Activated CD8-positive, alpha-beta memory T cell treated with anti-CD3 and anti-CD28 coated beads for 48 hours (primary cell): ENCODE results near the gene CLEC4D.
"Not testable (repeated sequence)": the region's sequence is repeated elsewhere in the genome, so short reads cannot be mapped to it uniquely, and the experiment has no call there.

Experiments
- DNase-seq, 3 experiments: peaks; one replicate each; pipeline ENCODE4 v3.0.0-alpha.2; 2020; ENCODE audit warnings: low read depth in 2 of 3, low spot score in 2 of 3

Gene CLEC4D

DNA sequence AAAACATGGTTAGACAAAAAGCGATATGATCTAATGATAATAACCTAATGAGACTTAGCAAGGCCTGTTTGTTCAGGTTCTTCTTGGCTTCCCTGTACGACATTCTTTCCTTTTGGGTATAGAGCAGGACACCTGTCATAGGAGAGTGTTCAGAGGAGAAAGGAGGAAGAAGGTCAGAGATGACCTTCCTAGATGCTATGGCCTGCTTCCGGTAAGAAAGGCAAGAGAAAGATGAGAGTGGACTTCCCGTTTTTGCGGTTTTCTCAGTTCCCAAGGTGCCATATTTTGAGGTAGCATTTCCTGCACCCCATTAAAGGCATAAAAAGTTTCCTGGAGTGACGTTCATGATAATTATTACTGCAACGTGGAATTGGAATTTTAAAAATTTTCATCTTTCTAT is 18.7 kb downstream of the CLEC4D start:
- DNase-seq, result no peak

DNA sequence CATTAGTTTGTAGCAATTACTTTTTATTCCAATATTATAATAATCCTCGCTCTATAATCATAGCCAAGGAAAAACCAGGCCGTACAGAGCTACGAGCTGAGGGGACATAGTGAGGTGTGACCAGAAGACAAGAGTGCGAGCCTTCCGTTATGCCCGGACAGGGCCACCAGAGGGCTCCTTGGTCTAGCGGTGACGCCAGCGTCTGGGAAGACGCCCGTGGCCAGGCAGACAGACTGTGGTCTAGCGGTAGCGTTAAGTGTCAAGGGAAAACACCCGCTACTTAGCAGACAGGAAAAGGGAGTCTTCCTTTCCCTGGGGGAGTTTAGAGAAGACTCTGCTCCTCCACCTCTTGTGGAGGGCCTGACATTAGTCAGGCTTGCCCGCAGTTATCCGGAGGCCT is 24.5 kb downstream of the CLEC4D start:
- DNase-seq, result not testable (repeated sequence)

DNA sequence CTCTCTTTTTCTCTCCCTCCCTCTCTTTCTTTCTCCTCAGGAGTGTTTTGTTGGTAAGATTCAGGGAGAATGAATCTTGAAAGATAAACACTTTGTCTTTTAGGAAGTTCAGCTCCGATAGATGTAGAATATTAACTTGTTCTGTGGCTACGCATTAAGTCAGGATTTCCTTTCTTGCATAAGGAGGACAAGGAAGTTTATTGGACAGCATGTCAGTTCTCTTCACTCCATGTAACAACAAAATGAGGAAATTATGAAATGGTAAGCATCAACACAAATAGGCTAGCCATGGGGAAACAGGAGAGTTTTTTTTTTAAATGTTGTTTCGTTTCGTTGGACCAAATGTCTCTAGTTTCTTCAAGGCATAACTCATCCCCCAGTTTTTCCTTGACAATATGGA is 27.5 kb downstream of the CLEC4D start, which contains the start of gene CLEC4E:
CLEC4E (minus strand) TSS at position 75 of the 400 bp plus-strand sequence. CDS start 108 bp downstream, outside the sequence.
- DNase-seq, result not testable (repeated sequence)

DNA sequence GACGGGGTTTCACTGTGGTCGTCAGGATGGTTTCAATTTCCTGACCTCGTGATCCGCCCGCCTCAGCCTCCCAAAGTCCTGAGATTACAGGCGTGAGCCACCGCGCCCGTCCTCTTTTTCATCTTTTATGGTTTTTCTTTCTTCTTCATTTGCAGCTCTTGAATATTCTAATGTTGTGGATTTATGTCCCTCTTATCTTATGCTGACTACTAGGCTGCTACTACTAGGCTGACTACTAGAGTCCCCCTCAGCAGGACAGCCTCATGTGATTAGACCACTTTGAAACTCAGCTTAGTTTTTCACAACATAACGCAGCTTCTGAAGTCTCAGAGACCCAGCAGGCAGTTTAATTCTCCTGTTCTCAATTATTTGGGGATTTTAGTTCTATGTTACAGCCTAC is 28.3 kb downstream of the CLEC4D start:
- DNase-seq, result no peak

DNA sequence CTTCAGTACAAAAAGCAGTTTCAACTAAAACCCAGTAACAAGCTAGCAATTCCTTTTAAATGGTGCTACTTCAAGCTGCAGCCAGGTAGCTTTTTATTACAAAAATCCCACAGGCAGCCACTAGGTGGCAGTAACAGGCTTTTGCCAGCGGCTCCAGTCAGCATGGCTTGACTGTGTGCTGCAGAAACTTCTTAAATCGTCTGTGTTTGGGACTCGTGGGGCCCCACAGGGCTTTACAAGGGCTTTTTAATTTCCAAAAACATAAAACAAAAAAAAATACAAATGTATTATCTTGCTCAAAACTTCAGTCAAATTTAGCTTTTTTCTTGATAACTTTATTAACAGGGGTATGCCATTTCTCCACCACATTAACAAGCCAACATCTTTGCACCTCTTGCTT is 31.0 kb downstream of the CLEC4D start:
- DNase-seq, result peak; percentile 8 to 45 (median 25)

DNA sequence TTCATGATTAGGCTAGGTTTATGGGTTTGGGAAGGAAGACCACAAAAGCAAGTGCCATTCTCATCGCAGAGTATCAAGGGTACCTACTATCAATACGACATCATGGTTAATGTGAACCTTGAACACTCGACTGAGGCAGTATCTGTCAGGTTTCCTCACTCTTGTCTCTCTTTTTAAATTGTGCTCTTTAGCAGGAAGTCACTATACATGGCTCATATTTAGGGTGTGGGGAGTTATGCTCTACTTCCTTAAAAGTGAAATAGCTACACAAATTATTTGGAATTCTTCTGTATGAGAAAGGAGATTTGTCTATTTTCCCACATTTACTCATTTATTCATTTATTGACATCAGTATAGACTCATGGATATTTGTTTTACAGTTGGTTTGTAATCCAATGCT is 33.3 kb downstream of the CLEC4D start:
- DNase-seq, result no peak

- no peak for DNase-seq
These were observed 34.3 kb downstream of the CLEC4D start for GRCh38 chr12:8547645-8548044.

DNA sequence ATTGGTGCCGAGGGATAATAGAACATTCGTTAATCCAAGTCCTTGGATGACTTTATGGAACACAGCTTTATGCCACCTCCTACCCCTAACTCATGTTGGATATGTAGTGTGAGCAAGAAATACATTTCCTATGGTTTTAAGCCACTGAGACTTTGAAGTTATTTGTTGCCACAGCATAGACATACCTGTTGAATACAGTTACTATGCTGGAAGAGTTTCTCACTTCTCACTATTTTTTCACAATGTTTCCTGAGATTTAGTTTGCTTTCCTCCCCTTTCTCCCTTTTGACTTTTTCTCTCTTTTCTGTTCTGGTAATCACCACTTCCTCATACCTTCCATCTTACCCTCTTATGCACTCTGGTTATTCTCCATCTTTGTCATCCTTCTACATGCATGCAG is 34.9 kb downstream of the CLEC4D start:
- no peak for DNase-seq

DNA sequence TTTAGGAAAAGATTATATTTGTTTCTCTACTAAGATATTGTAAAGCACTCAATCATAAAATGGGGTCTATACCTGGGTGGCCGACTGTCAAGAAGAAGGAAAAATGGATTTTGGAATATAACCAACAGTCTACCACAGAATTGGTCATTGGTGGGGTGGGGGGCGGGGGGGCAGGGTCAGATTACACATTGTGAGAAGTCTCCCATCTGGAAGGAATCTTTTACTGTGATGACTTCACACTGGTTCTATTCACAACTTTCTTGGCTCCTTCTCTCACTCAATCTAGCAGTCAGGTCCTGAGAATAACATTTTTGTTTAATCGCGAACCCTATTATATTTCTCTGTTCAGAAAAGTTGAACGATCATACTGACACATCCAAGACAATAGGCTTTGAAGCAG is 36.1 kb downstream of the CLEC4D start:
- no peak for DNase-seq

DNA sequence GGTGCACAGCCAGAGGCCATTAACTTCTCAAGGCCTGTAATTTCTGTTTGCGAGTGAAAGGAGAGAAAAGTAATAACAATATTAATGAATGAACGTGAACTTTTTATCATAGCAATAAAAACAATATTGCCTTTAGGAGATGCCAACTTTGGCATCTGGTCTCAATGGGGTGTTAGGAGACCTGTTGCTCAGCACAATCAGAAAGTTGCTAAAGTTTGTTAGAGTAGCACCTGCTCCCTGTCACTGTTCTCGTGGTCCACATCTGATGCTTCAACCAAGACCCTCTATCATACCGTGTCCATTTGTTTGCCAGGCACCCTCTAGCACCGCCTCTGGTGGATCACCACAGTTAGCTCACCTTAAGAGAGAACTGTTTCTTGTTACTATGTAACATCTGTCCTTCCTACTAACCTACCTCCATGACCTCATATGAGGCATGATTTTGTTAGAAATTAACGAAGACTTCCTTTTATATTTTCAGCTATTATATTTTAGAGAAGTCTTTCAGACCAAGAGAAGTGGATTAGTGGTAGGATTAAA is 39.9 kb downstream of the CLEC4D start:
- DNase-seq, result no peak

DNA sequence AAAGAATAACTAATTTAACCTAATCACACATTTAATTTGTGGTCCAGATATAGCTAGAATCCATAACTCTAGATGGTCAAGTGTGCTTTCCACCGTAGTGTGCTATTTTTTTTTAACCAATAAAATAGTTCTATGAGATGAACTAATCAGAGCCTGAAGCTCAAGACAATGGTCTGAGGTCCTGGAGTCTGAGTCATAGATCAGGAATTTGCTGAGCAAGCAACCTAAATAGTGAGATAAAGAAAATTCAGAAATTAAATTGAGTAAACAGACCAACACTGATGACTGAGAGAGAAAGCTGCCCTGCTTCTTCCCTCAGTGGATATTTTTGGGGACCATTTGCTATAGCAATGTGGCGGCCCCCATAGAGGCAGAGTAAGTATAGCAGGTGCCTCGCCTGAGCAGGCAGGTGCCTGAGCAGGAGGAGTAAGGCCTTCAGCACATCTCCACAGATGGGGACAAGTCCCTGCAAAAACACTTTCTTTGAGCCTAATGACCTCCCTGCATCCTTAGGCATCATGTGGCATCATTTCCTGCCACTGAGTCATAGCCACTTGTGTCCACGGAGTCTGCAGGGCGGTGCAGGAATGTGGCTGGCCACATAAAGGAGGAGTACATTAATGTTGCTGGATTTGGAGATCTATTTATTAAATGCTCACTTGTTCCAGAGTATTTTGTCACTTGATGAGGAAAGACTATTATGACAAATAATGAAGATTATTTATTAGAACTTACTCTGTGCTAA is 41.3 kb downstream of the CLEC4D start:
- DNase-seq, result no peak

DNA sequence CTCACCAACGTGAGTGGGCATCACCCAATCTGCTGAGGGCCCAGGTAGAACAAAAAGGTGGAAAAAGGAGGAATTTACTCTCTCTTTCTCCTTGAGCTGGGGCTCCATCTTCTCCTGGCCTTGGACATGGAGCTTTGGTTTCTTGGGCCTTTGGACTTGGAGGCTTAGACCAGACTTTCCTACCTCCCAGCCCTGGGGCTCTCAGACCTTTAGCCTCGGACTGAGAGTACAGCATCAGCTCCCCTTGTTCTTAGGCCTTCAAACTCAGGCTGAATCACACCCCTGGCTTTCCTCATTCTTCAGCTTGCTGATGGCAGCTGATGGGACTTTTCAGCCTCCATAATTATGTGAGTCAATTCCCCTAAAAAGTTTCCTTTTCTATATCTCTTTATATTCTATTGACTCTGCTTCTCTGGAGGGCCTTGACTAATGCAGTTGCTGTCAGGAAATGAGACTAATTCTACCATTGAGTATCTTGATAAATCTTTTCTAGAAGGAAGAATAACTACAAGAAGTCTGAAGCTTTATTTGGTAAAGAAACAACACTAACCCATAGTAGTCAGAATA is 43.3 kb downstream of the CLEC4D start:
- no peak for DNase-seq

- no peak for DNase-seq
These were observed 46.4 kb downstream of the CLEC4D start for GRCh38 chr12:8559676-8560075.

DNA sequence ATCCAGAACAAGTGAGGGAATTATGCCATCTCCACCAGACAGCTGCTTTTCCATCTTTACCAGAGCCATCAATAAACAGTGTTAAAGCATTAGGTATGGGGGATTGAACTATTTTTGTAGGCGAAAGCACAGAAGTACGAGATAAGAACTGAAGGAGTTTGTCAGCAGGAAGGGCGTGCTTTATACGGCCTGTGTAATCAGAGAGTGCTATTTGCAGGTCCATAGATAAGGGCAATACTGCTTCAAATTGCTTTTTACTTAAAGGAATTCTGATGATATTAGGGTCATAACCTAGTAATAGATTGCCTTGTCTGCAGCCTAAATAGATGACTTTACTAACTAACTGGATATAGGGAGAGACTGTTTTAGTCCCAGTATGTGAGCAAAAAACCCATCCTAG is 47.7 kb downstream of the CLEC4D start:
- DNase-seq, result no peak

DNA sequence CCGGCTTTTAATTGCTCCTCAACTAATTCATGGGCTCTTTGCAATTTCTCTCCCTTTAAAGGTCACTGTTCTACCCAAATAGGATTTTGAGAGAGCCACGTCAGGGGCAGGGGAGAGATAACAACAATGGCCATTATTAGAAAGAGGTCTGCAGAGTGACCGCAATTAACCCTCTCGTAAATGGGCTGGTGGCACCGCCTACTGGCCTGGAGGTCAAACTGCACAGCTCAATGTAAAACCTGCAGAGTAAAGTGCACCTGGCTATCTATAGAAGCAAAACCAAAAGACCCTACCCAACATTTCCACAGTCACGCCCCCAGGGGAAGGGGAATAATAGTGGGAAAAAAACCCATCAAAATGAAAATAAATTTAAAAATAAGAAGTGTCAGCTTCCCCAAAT is 49.0 kb downstream of the CLEC4D start:
- DNase-seq, result no peak

DNA sequence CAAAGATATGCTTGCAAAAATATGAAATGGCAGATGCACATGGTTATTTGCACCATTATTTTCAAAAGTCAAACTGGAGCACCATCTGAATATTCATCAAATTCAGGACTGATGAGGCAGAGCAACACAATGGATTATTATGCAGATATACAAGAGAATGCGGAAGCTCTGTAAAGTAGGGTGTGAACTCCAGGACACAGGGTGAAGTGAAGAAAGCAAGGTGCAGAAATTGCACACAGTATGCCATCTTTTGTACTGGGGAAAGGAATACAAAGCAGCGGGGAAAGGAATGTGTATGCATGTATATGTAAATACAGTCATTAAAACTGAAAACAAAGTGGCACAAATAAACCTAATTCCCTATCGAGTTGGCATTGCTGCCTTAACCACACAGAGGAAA is 50.1 kb downstream of the CLEC4D start:
- no peak for DNase-seq

- DNase-seq, result no peak
These were observed 51.4 kb downstream of the CLEC4D start for GRCh38 chr12:8564656-8565055.

DNA sequence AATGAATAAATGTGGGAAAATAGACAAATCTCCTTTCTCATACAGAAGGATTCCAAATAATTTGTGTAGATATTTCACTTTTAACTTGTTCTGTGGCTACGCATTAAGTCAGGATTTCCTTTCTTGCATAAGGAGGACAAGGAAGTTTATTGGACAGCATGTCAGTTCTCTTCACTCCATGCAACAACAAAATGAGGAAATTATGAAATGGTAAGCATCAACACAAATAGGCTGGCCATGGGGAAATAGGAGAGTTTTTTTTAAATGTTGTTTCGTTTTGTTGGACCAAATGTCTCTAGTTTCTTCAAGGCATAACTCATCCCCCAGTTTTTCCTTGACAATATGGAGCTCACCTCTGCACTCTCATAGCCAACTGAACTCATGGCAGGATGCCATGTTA is 52.7 kb downstream of the CLEC4D start:
- not testable (repeated sequence) for DNase-seq

DNA sequence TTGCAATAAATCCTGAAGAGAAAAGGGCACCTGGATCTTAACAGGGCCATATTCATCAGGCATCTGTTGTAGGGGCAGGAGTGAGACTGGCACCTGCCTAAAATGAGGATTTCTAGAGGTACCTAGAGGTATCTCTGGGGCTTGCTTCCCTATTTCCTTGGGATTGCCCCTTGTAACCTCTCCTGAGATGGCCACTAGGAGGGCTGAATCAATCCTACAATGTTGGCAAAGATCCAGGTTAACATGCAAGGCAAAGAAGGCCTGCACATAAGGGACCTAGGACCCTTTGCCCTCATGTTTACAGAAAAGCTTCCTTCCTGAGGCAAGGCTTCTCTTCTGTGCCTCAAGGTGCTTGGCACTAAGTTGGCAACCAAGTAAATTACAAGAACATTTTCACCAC is 53.2 kb downstream of the CLEC4D start:
- DNase-seq, result no peak
